Liver (tissue), 9 donors: ENCODE results near the gene SLC9A1. TPM values are rescaled to one million over a fixed set of nuclear protein-coding genes. Genes with fewer than 3 reads are reported as not detected.

Source experiments
- DNase-seq: peaks from one replicate; pipeline ENCODE4 v3.0.0-alpha.2; 2017; ENCODE audit warnings: low spot score
- H3K27ac ChIP-seq, 2 donors: one replicate each; pipeline ENCODE4 v1.7.0; 2013; ENCODE audit warnings: inconsistent platforms in 2 of 2, low read length in 2 of 2, control low read depth in 1 of 2, low read depth in 1 of 2, mild to moderate bottlenecking in 1 of 2
- H3K27me3 ChIP-seq, 4 donors: one replicate each; pipeline versions ENCODE4 v1.6.1 to v1.7.0; 2013; ENCODE audit warnings: low read length in 3 of 4, inconsistent platforms in 1 of 4, mild to moderate bottlenecking in 1 of 4, moderate library complexity in 1 of 4; ENCODE audit not compliant: control insufficient read depth in 4 of 4, insufficient read depth in 4 of 4
- H3K36me3 ChIP-seq, 4 donors: one replicate each; pipeline versions ENCODE4 v1.6.1 to v1.7.0; 2013; ENCODE audit warnings: low read length in 3 of 4, mild to moderate bottlenecking in 3 of 4, low read depth in 1 of 4, moderate library complexity in 1 of 4; ENCODE audit not compliant: control insufficient read depth in 4 of 4, insufficient read depth in 3 of 4
- H3K4me1 ChIP-seq, 4 donors: one replicate each; pipeline versions ENCODE4 v1.6.1 to v1.7.0; 2013; ENCODE audit warnings: low read length in 3 of 4, mild to moderate bottlenecking in 3 of 4, moderate library complexity in 1 of 4; ENCODE audit not compliant: control insufficient read depth in 4 of 4, insufficient read depth in 4 of 4
- H3K4me3 ChIP-seq, 3 donors: one replicate each; pipeline versions ENCODE4 v1.6.1 to v1.7.0; 2013; ENCODE audit warnings: low read length in 3 of 3, control low read depth in 1 of 3, low read depth in 1 of 3, mild to moderate bottlenecking in 1 of 3
- H3K9ac ChIP-seq, 2 donors: one replicate each; pipeline ENCODE4 v1.7.0; 2013; ENCODE audit warnings: low read length in 2 of 2, mild to moderate bottlenecking in 2 of 2, moderate library complexity in 2 of 2, control low read depth in 1 of 2, low read depth in 1 of 2
- H3K9me3 ChIP-seq, 4 donors: one replicate each; pipeline versions ENCODE4 v1.6.1 to v1.7.0; 2013; ENCODE audit warnings: low read length in 3 of 4; ENCODE audit not compliant: control insufficient read depth in 4 of 4
- ATF3 ChIP-seq: IDR thresholded peaks from 2 replicates; pipeline ENCODE4 v1.6.1; 2016; ENCODE audit warnings: antibody characterized with exemption
- CTCF ChIP-seq: fragments of 150-350 bp; IDR thresholded peaks from 2 replicates; pipeline ENCODE4 v1.5.1; 2017; ENCODE audit warnings: improper control_type of control experiment, low read depth, low read length; ENCODE audit not compliant: missing input control
- EGR1 ChIP-seq, 2 donors: IDR thresholded peaks; 2 replicates each; pipeline ENCODE4 v1.6.1; 2016 to 2018; ENCODE audit warnings: antibody characterized with exemption in 2 of 2, low read depth in 2 of 2
- FOXA2 ChIP-seq: IDR thresholded peaks from 2 replicates; pipeline ENCODE4 v1.6.1; 2016; ENCODE audit warnings: antibody characterized with exemption
- GABPA ChIP-seq, 2 donors: IDR thresholded peaks in 1 of 2; conservative IDR thresholded peaks in 1 of 2; 2 replicates each; pipeline ENCODE4 v1.6.1; 2016; ENCODE audit warnings: antibody characterized with exemption in 2 of 2, mild to moderate bottlenecking in 1 of 2, moderate library complexity in 1 of 2
- HNF4A ChIP-seq, 2 donors: conservative IDR thresholded peaks; 2 replicates each; pipeline ENCODE4 v1.6.1; 2016; ENCODE audit warnings: antibody characterized with exemption in 2 of 2, mild to moderate bottlenecking in 2 of 2
- JUND ChIP-seq, 2 donors: IDR thresholded peaks; 2 replicates each; pipeline ENCODE4 v1.6.1; 2016; ENCODE audit warnings: antibody characterized with exemption in 2 of 2
- MAX ChIP-seq: IDR thresholded peaks from 2 replicates; pipeline ENCODE4 v1.6.1; 2016; ENCODE audit warnings: antibody characterized with exemption
- REST ChIP-seq: IDR thresholded peaks from 2 replicates; pipeline ENCODE4 v1.6.1; 2016; ENCODE audit warnings: antibody characterized with exemption, mild to moderate bottlenecking
- RXRA ChIP-seq, 2 donors: IDR thresholded peaks; 2 replicates each; pipeline ENCODE4 v1.6.1; 2017 to 2018; ENCODE audit warnings: antibody characterized with exemption in 2 of 2, mild to moderate bottlenecking in 1 of 2
- SP1 ChIP-seq: IDR thresholded peaks from 2 replicates; pipeline ENCODE4 v1.6.1; 2018; ENCODE audit warnings: antibody characterized with exemption, mild to moderate bottlenecking
- TAF1 ChIP-seq: conservative IDR thresholded peaks from 2 replicates; pipeline ENCODE4 v1.6.1; 2016; ENCODE audit warnings: antibody characterized with exemption, mild to moderate bottlenecking
- ZBTB33 ChIP-seq: IDR thresholded peaks from 2 replicates; pipeline ENCODE4 v1.6.1; 2016; ENCODE audit warnings: antibody characterized with exemption
- WGBS: extraction: QIAGEN DNeasy Blood & Tissue Kit; methylation state at CpG from one replicate; pipeline ENCODE4 v1.1.7; 2013; 5-methylcytosine and 5-hydroxymethylcytosine counted together
- polyA plus RNA-seq, 2 donors: library from polyadenylated mRNA; stranded (reverse) in 1 of 2; unstranded in 1 of 2; fragments of 200-250 nt in 1 of 2; fragments of >200 nt in 1 of 2; fragmentation: Nextera tagmentation in 1 of 2; extraction: Ambion mirVana in 1 of 2; gene quantifications; one replicate each; pipeline versions ENCODE4 v1.2.1 to v1.2.3, GENCODE V29; 2013 to 2015
- total RNA-seq, 2 donors: library from RNA; depleted of rRNA; stranded (reverse); fragments of >200 nt; gene quantifications; one replicate each; pipeline ENCODE4 v1.2.3, GENCODE V29; 2014
- donor health status: healthy.
- donor health status: healthy.
- donor health status: healthy.
- donor health status: healthy.
- donor health status: healthy.

The SLC9A1 gene
- total and polyA plus RNA-seq, 4 donors = 1.3 to 3.2 (median 1.5) TPM

- no peak for TF ChIP-seq CTCF
- TF ChIP-seq ATF3 = no peak
Measured at GRCh38 chr1:27118440-27118689, 36.6 kb downstream of the SLC9A1 start (continued).

GRCh38 chr1:27117733-27118439 is 37.0 kb downstream of the SLC9A1 start:
- no peak for TF ChIP-seq SP1
- no peak for TF ChIP-seq FOXA2
- no peak for TF ChIP-seq ATF3
- no peak for TF ChIP-seq REST
- no peak for TF ChIP-seq CTCF
- TF ChIP-seq GABPA (IDR thresholded peaks at IDR 0.05 in 1 of 2, conservative IDR thresholded peaks at IDR 0.05 in 1 of 2) = no peak
- TF ChIP-seq RXRA (IDR thresholded peaks at IDR 0.05) = no peak
- TF ChIP-seq MAX = no peak
- no peak for TF ChIP-seq HNF4A (conservative IDR thresholded peaks at IDR 0.05)
- TF ChIP-seq EGR1 (IDR thresholded peaks at IDR 0.05; ENCODE audit: low read depth in 2 of 2) = no peak
- no peak for TF ChIP-seq JUND (IDR thresholded peaks at IDR 0.05)
- no peak for TF ChIP-seq ZBTB33
- no peak for TF ChIP-seq TAF1
- H3K27ac ChIP-seq = peak overlapping the region in 1 of 2 donors; percentile 4
- H3K4me3 ChIP-seq = no peak overlapping the region
- H3K36me3 ChIP-seq = no peaks in the 10 kb centered on the region
- no peak overlapping the region for H3K9ac ChIP-seq
- no peaks in the 10 kb centered on the region for H3K27me3 ChIP-seq
- no peaks in the 10 kb centered on the region for H3K9me3 ChIP-seq
- WGBS = 91% methylated on average over 12 of the region's 12 CpGs
- DNase-seq = no peak
- peaks cover 4 to 20% (median 11%) of the 10 kb centered on the region in 4 donors for H3K4me1 ChIP-seq
